ENCODE data around the gene GJA4.

The GJA4 gene

GRCh38 chr1:34762474-34763141 lies 30.2 kb upstream of the GJA4 start:
- Histone ChIP-seq H3K4me3 (ENCODE audit: low read depth in 1 of 2, low read length in 2 of 2) (no peak overlapping the region), H3K4me2 (ENCODE audit: insufficient read depth, low read length) (no peak overlapping the region), H2AFZ (ENCODE audit: low read depth, low read length) (no peak overlapping the region), H3K36me3 (ENCODE audit: insufficient read depth, low read length) (no peaks in the 10 kb centered on the region), H4K20me1 (ENCODE audit: insufficient read depth, low read length) (no peaks in the 10 kb centered on the region), H3K9ac (ENCODE audit: low read depth, low read length) (no peak overlapping the region), H3K79me2 (ENCODE audit: insufficient read depth, low read length) (no peaks in the 10 kb centered on the region), H3K27ac (ENCODE audit: low read length) (no peak overlapping the region), H3K27me3 (ENCODE audit: insufficient read depth, low read length, poor library complexity) (peaks cover 4% of the 10 kb centered on the region), H3K4me1 (ENCODE audit: insufficient read depth, low read length) (no peaks in the 10 kb centered on the region), H3K9me3 (ENCODE audit: insufficient read depth, low read length, severe bottlenecking) (no peaks in the 10 kb centered on the region)
- ATAC-seq (ENCODE audit: insufficient read depth, low read depth) = no peak
- DNase-seq = no peak
- TF ChIP-seq CTCF (IDR thresholded peaks at IDR 0.05; ENCODE audit: borderline replicate concordance, extremely low read depth, low read length, poor library complexity, severe bottlenecking) (no peak), EZH2 (IDR thresholded peaks at IDR 0.05; ENCODE audit: borderline replicate concordance, low read depth, low read length, severe bottlenecking) (no peak)

- no peak for TF ChIP-seq EZH2 (IDR thresholded peaks at IDR 0.05; ENCODE audit: borderline replicate concordance, low read depth, low read length, severe bottlenecking)
- TF ChIP-seq CTCF (IDR thresholded peaks at IDR 0.05; ENCODE audit: borderline replicate concordance, extremely low read depth, low read length, poor library complexity, severe bottlenecking) = no peak
- Histone ChIP-seq H4K20me1 (ENCODE audit: insufficient read depth, low read length) (no peaks in the 10 kb centered on the region), H3K36me3 (ENCODE audit: insufficient read depth, low read length) (no peaks in the 10 kb centered on the region), H3K4me1 (ENCODE audit: insufficient read depth, low read length) (no peaks in the 10 kb centered on the region), H3K79me2 (ENCODE audit: insufficient read depth, low read length) (no peaks in the 10 kb centered on the region), H3K9ac (ENCODE audit: low read depth, low read length) (no peak overlapping the region), H3K27ac (ENCODE audit: low read length) (no peak overlapping the region), H3K9me3 (ENCODE audit: insufficient read depth, low read length, severe bottlenecking) (no peaks in the 10 kb centered on the region), H3K4me2 (ENCODE audit: insufficient read depth, low read length) (no peak overlapping the region), H3K27me3 (ENCODE audit: insufficient read depth, low read length, poor library complexity) (peaks cover 4% of the 10 kb centered on the region), H2AFZ (ENCODE audit: low read depth, low read length) (no peak overlapping the region), H3K4me3 (ENCODE audit: low read depth in 1 of 2, low read length in 2 of 2) (no peak overlapping the region)
- DNase-seq = no peak
- no peak for ATAC-seq (ENCODE audit: insufficient read depth, low read depth)
Observed at GRCh38 chr1:34763142-34763781, 29.5 kb upstream of the GJA4 start.

GRCh38 chr1:34768856-34769255 lies 23.9 kb upstream of the GJA4 start:
- H3K9me3 ChIP-seq (ENCODE audit: insufficient read depth, low read length, severe bottlenecking) = no peaks in the 10 kb centered on the region
- no peak overlapping the region for H3K9ac ChIP-seq (ENCODE audit: low read depth, low read length)
- no peaks in the 10 kb centered on the region for H4K20me1 ChIP-seq (ENCODE audit: insufficient read depth, low read length)
- no peaks in the 10 kb centered on the region for H3K36me3 ChIP-seq (ENCODE audit: insufficient read depth, low read length)
- no peak for ATAC-seq (ENCODE audit: insufficient read depth, low read depth)
- peaks cover 13% of the 10 kb centered on the region for H3K27me3 ChIP-seq (ENCODE audit: insufficient read depth, low read length, poor library complexity)
- no peak overlapping the region for H2AFZ ChIP-seq (ENCODE audit: low read depth, low read length)
- no peak for DNase-seq
- no peak overlapping the region for H3K27ac ChIP-seq (ENCODE audit: low read length)
- H3K4me2 ChIP-seq (ENCODE audit: insufficient read depth, low read length) = no peak overlapping the region
- H3K4me1 ChIP-seq (ENCODE audit: insufficient read depth, low read length) = no peaks in the 10 kb centered on the region
- H3K79me2 ChIP-seq (ENCODE audit: insufficient read depth, low read length) = no peaks in the 10 kb centered on the region
- no peak overlapping the region for H3K4me3 ChIP-seq (ENCODE audit: low read depth in 1 of 2, low read length in 2 of 2)
- TF ChIP-seq CTCF (IDR thresholded peaks at IDR 0.05; ENCODE audit: borderline replicate concordance, extremely low read depth, low read length, poor library complexity, severe bottlenecking) (no peak), EZH2 (IDR thresholded peaks at IDR 0.05; ENCODE audit: borderline replicate concordance, low read depth, low read length, severe bottlenecking) (no peak)

All from DND-41 (cell line).